Activated CD8-positive, alpha-beta T cell treated with anti-CD3 and anti-CD28 coated beads for 36 hours (primary cell): ENCODE data around the gene HOXD13. TPM values are rescaled to one million over a fixed set of nuclear protein-coding genes. Genes with fewer than 3 reads are reported as not detected.

ENCODE experiments used
- ATAC-seq: fragments of 200-7000 bp; cut with Tn5 transposase; one replicate; pipeline ENCODE4 v1.10.0; 2021; ENCODE audit warnings: mild to moderate bottlenecking, moderate library complexity
- CTCF ChIA-PET: fragments of 350-600 bp; sonication (Branson Sonifier 250); formaldehyde crosslinking; loops from one replicate; lab custom pipeline; 2021; ENCODE audit warnings: antibody characterized with exemption; lab: Charles Lee
- POLR2A ChIA-PET: fragments of 350-600 bp; sonication (Branson Sonifier 250); formaldehyde crosslinking; loops from one replicate; lab custom pipeline; 2021; ENCODE audit warnings: antibody characterized with exemption; lab: Charles Lee
- DNase-seq: peaks from one replicate; pipeline ENCODE4 v3.0.0-alpha.2; 2020
- H3K27ac Mint-ChIP-seq: one replicate; pipeline ENCODE4 v1.8.0; 2021; ENCODE audit warnings: mild to moderate bottlenecking, mixed read lengths
- H3K27me3 Mint-ChIP-seq: one replicate; pipeline ENCODE4 v1.8.0; 2021; ENCODE audit warnings: mixed read lengths
- H3K36me3 Mint-ChIP-seq: one replicate; pipeline ENCODE4 v1.8.0; 2021; ENCODE audit warnings: low read depth, mixed read lengths
- H3K4me1 Mint-ChIP-seq: one replicate; pipeline ENCODE4 v1.8.0; 2021; ENCODE audit warnings: low read depth, mixed read lengths
- H3K4me3 Mint-ChIP-seq: one replicate; pipeline ENCODE4 v1.8.0; 2021; ENCODE audit warnings: mild to moderate bottlenecking, moderate library complexity, mixed read lengths
- H3K9me3 Mint-ChIP-seq: one replicate; pipeline ENCODE4 v1.8.0; 2021; ENCODE audit warnings: mixed read lengths
- CTCF ChIP-seq: fragments of 200-600 bp; IDR thresholded peaks from one replicate; pipeline ENCODE4 v1.8.0; 2022; ENCODE audit warnings: antibody characterized with exemption, mild to moderate bottlenecking
- intact Hi-C: fragments of 100-400 bp; cut with micrococcal nuclease; formaldehyde crosslinking; loops from one replicate; pipeline ENCODE4 v1.10.0; 2022
- total RNA-seq, 2 experiments: library from RNA; stranded (reverse); gene quantifications; one replicate each; pipeline ENCODE4 v1.2.3, GENCODE V29; 2021

Gene HOXD13
- total RNA-seq, 2 experiments from 2014 or later = not detected

GRCh38 chr2:176072951-176073904 is 19.3 kb upstream of the HOXD13 start:
- Mint-ChIP-seq H3K27me3 (peaks cover 82% of the 10 kb centered on the region), H3K4me1 (peaks cover 3% of the 10 kb centered on the region), H3K36me3 (no peaks in the 10 kb centered on the region), H3K4me3 (no peak overlapping the region), H3K27ac (no peak overlapping the region), H3K9me3 (peaks cover 5% of the 10 kb centered on the region)
- CTCF ChIA-PET = no interaction called here
- no peak for TF ChIP-seq CTCF
- intact Hi-C loops = no loop called here
- DNase-seq (no peak), ATAC-seq (no peak)
- POLR2A ChIA-PET = interaction anchor here (0.7 to 1.3 kb wide), 3 partner anchors 59 to 1654 kb away, joined by 3 read pairs; no protein-coding TSS in a partner anchor

GRCh38 chr2:176074919-176075425 is 17.5 kb upstream of the HOXD13 start:
- no peak overlapping the region for H3K4me3 Mint-ChIP-seq
- H3K9me3 Mint-ChIP-seq = peaks cover 14% of the 10 kb centered on the region

GRCh38 chr2:176075481-176075880 is 17.0 kb upstream of the HOXD13 start:
- ATAC-seq = no peak
- no peak overlapping the region for H3K4me3 Mint-ChIP-seq
- intact Hi-C loops = no loop called here
- H3K9me3 Mint-ChIP-seq = peaks cover 14% of the 10 kb centered on the region
- no peak overlapping the region for H3K27ac Mint-ChIP-seq
- CTCF ChIA-PET = interaction anchor here (1.3 to 1.8 kb wide), 3 partner anchors 22 to 52 kb away, joined by 4 to 10 read pairs (median 5); no protein-coding TSS in a partner anchor
- peaks cover 7% of the 10 kb centered on the region for H3K36me3 Mint-ChIP-seq
- H3K27me3 Mint-ChIP-seq = peaks cover 77% of the 10 kb centered on the region
- H3K4me1 Mint-ChIP-seq = peaks cover 5% of the 10 kb centered on the region
- no peak for DNase-seq
- POLR2A ChIA-PET = no interaction called here
- no peak for TF ChIP-seq CTCF

More at GRCh38 chr2:176074919-176075425, 17.5 kb upstream of the HOXD13 start:
- peaks cover 80% of the 10 kb centered on the region for H3K27me3 Mint-ChIP-seq
- no peak for DNase-seq
- no peak overlapping the region for H3K27ac Mint-ChIP-seq
- ATAC-seq = no peak
- CTCF ChIA-PET = interaction anchor here (0.8 to 1.8 kb wide), 4 partner anchors 23 to 384 kb away, joined by 4 to 10 read pairs (median 4); no protein-coding TSS in a partner anchor
- POLR2A ChIA-PET = no interaction called here
- peaks cover 7% of the 10 kb centered on the region for H3K36me3 Mint-ChIP-seq
- intact Hi-C loops = no loop called here
- H3K4me1 Mint-ChIP-seq = peaks cover 5% of the 10 kb centered on the region
- TF ChIP-seq CTCF = no peak

GRCh38 chr2:176076063-176076462 is 16.5 kb upstream of the HOXD13 start:
- H3K9me3 Mint-ChIP-seq = peaks cover 16% of the 10 kb centered on the region
- H3K36me3 Mint-ChIP-seq = peaks cover 11% of the 10 kb centered on the region
- POLR2A ChIA-PET = no interaction called here
- no peak overlapping the region for H3K27ac Mint-ChIP-seq
- no peak for ATAC-seq
- peaks cover 77% of the 10 kb centered on the region for H3K27me3 Mint-ChIP-seq
- no peak for TF ChIP-seq CTCF
- no peak for DNase-seq
- CTCF ChIA-PET = interaction anchor here (1.0 to 1.8 kb wide), 4 partner anchors 21 to 51 kb away, joined by 3 to 10 read pairs (median 4); no protein-coding TSS in a partner anchor
- H3K4me1 Mint-ChIP-seq = peaks cover 9% of the 10 kb centered on the region
- no peak overlapping the region for H3K4me3 Mint-ChIP-seq
- intact Hi-C loops = no loop called here
